ENCODE data around the gene POMT1. TPM values are rescaled to one million over a fixed set of nuclear protein-coding genes. Genes with fewer than 3 reads are reported as not detected.
"Not testable (repeated sequence)": the region's sequence is repeated elsewhere in the genome, so short reads cannot be mapped to it uniquely, and the experiment has no call there.

The POMT1 gene
- total RNA-seq, 1 donor from 2014 or later = 34.8 TPM

DNA sequence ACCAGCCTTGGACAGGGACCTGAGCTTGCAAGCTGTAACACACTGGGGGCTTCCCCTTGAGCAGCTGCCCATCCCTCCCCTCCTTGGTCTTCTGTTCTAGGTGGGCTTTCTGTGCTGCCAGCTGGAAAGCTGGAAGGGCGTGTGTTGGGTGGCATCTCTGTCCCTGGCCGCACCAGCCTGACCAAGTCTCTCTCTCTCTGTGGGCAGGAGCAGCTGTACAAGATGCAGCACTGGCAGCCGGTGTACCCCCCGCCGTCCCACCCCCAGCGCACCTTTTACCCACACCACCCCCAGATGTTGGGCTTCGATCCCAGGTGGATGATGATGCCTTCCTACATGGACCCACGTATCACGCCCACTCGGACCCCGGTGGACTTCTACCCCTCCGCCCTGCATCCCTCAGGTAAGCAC lies 32.1 kb upstream of the POMT1 start:
- Mint-ChIP-seq H3K36me3 (ENCODE audit: low read depth, unreplicated experiment) (peaks cover 25% of the 10 kb centered on the region), H3K4me3 (ENCODE audit: unreplicated experiment) (no peak overlapping the region), H3K27ac (ENCODE audit: unreplicated experiment) (no peak overlapping the region), H3K27me3 (ENCODE audit: low read depth, unreplicated experiment) (no peaks in the 10 kb centered on the region), H3K9me3 (ENCODE audit: unreplicated experiment) (peaks cover 2% of the 10 kb centered on the region), H3K4me1 (ENCODE audit: low read depth, unreplicated experiment) (no peaks in the 10 kb centered on the region)
- H3K4me1 ChIP-seq (ENCODE audit: insufficient read depth, low read length) = no peaks in the 10 kb centered on the region
- DNase-seq (ENCODE audit: low read depth) (no peak), FAIRE-seq (no peak)
- H3K9ac ChIP-seq (ENCODE audit: low read length) = no peak overlapping the region
- H3K9me3 ChIP-seq (ENCODE audit: insufficient read depth, low read depth, low read length) = no peaks in the 10 kb centered on the region
- H3K79me2 ChIP-seq (ENCODE audit: insufficient read depth, low read length) = peaks cover 81% of the 10 kb centered on the region
- peaks cover 85% of the 10 kb centered on the region for H4K20me1 ChIP-seq (ENCODE audit: insufficient read depth, low read length)
- H3K27ac ChIP-seq (ENCODE audit: low read depth, low read length) = no peak overlapping the region
- H3K4me3 ChIP-seq (ENCODE audit: insufficient read depth, low read depth, low read length) = no peak overlapping the region
- H2AFZ ChIP-seq (ENCODE audit: low read depth, low read length) = no peak overlapping the region
- TF ChIP-seq EZH2 (IDR thresholded peaks at IDR 0.05; ENCODE audit: insufficient read depth, low read length) = no peak
- TF ChIP-seq, protein P1, sequence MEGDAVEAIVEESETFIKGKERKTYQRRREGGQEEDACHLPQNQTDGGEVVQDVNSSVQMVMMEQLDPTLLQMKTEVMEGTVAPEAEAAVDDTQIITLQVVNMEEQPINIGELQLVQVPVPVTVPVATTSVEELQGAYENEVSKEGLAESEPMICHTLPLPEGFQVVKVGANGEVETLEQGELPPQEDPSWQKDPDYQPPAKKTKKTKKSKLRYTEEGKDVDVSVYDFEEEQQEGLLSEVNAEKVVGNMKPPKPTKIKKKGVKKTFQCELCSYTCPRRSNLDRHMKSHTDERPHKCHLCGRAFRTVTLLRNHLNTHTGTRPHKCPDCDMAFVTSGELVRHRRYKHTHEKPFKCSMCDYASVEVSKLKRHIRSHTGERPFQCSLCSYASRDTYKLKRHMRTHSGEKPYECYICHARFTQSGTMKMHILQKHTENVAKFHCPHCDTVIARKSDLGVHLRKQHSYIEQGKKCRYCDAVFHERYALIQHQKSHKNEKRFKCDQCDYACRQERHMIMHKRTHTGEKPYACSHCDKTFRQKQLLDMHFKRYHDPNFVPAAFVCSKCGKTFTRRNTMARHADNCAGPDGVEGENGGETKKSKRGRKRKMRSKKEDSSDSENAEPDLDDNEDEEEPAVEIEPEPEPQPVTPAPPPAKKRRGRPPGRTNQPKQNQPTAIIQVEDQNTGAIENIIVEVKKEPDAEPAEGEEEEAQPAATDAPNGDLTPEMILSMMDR (IDR thresholded peaks at IDR 0.05; ENCODE audit: insufficient read depth, low read depth, low read length) = no peak
- H3K4me2 ChIP-seq (ENCODE audit: low read length) = no peak overlapping the region
- H3K36me3 ChIP-seq (ENCODE audit: insufficient read depth, low read length) = peaks cover 53% of the 10 kb centered on the region
- H3K27me3 ChIP-seq (ENCODE audit: insufficient read depth, low read length) = no peaks in the 10 kb centered on the region

DNA sequence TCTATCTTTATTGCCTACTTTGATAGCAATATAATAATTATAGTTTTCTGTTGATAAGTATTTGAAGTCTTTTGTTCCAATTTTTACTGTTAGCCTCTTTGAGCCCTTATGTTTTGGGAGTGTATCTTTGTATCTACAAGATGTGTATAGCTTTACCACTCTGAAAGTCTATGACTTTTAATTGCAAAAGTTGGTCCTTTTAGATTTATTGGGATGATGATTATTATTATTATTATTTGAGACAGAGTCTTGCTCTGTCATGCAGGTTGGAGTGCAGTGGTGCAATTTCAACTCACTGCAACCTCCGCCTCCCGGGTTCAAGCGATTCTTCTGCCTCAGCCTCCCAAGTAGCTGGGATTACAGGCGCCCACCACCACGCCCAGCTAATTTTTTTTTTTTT lies 30.6 kb upstream of the POMT1 start:
- not testable (repeated sequence) for H3K4me2 ChIP-seq (ENCODE audit: low read length); H3K27ac Mint-ChIP-seq (ENCODE audit: unreplicated experiment); H2AFZ ChIP-seq (ENCODE audit: low read depth, low read length); H3K27me3 Mint-ChIP-seq (ENCODE audit: low read depth, unreplicated experiment); FAIRE-seq; H3K9me3 Mint-ChIP-seq (ENCODE audit: unreplicated experiment); H3K27me3 ChIP-seq (ENCODE audit: insufficient read depth, low read length); H3K4me3 ChIP-seq (ENCODE audit: insufficient read depth, low read depth, low read length); H3K27ac ChIP-seq (ENCODE audit: low read depth, low read length); DNase-seq (ENCODE audit: low read depth); H3K9ac ChIP-seq (ENCODE audit: low read length); H3K4me1 Mint-ChIP-seq (ENCODE audit: low read depth, unreplicated experiment); H3K4me3 Mint-ChIP-seq (ENCODE audit: unreplicated experiment); H3K4me1 ChIP-seq (ENCODE audit: insufficient read depth, low read length); H3K9me3 ChIP-seq (ENCODE audit: insufficient read depth, low read depth, low read length)
- peaks cover 86% of the 10 kb centered on the region for H3K79me2 ChIP-seq (ENCODE audit: insufficient read depth, low read length)
- peaks cover 90% of the 10 kb centered on the region for H4K20me1 ChIP-seq (ENCODE audit: insufficient read depth, low read length)
- H3K36me3 ChIP-seq (ENCODE audit: insufficient read depth, low read length) = peaks cover 54% of the 10 kb centered on the region
- peaks cover 22% of the 10 kb centered on the region for H3K36me3 Mint-ChIP-seq (ENCODE audit: low read depth, unreplicated experiment)

DNA sequence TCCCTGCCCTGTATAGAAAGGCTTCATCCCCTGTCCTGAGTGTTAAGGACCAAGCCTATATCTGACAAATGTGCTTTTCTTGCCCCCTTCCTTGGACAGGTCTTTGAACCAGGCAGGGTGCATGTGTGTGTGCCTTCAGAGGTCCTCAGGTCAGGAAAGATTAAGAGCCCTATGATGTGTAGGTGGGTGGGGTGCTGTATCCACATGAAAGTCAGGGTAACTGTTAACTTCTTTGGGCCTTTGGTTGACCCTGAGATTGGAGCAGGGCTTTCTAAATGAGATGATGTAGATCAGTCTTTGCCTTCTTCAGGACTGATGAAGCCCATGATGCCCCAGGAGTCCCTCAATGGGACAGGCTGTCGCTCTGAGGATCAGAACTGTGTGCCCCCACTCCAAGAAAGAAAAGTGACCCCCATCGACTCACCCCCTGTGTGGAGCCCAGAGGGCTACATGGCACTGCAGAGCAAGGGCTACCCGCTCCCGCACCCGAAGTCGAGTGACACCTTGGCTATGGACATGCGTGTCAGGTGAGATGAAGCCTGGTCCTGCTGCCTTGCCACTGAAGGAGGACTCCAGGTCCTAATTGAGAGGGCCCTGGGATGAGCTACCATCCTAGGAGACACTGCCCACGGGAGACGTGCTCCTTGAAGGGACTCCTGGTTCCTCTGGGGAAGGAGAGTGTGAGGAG lies 29.4 kb upstream of the POMT1 start:
- no peak overlapping the region for H3K4me2 ChIP-seq (ENCODE audit: low read length)
- H3K4me1 ChIP-seq (ENCODE audit: insufficient read depth, low read length) = no peaks in the 10 kb centered on the region
- H3K27ac ChIP-seq (ENCODE audit: low read depth, low read length) = no peak overlapping the region
- peaks cover 54% of the 10 kb centered on the region for H3K36me3 ChIP-seq (ENCODE audit: insufficient read depth, low read length)
- H3K27ac Mint-ChIP-seq (ENCODE audit: unreplicated experiment) = no peak overlapping the region
- H4K20me1 ChIP-seq (ENCODE audit: insufficient read depth, low read length) = peaks cover 91% of the 10 kb centered on the region
- no peaks in the 10 kb centered on the region for H3K4me1 Mint-ChIP-seq (ENCODE audit: low read depth, unreplicated experiment)
- H3K79me2 ChIP-seq (ENCODE audit: insufficient read depth, low read length) = peaks cover 87% of the 10 kb centered on the region
- TF ChIP-seq, protein P1 (IDR thresholded peaks at IDR 0.05; ENCODE audit: insufficient read depth, low read depth, low read length) = no peak
- TF ChIP-seq EZH2 (IDR thresholded peaks at IDR 0.05; ENCODE audit: insufficient read depth, low read length) = no peak
- no peak for DNase-seq (ENCODE audit: low read depth)
- no peaks in the 10 kb centered on the region for H3K27me3 Mint-ChIP-seq (ENCODE audit: low read depth, unreplicated experiment)
- no peaks in the 10 kb centered on the region for H3K9me3 ChIP-seq (ENCODE audit: insufficient read depth, low read depth, low read length)
- no peak overlapping the region for H2AFZ ChIP-seq (ENCODE audit: low read depth, low read length)
- H3K36me3 Mint-ChIP-seq (ENCODE audit: low read depth, unreplicated experiment) = peaks cover 20% of the 10 kb centered on the region
- FAIRE-seq = no peak
- H3K27me3 ChIP-seq (ENCODE audit: insufficient read depth, low read length) = no peaks in the 10 kb centered on the region
- H3K4me3 ChIP-seq (ENCODE audit: insufficient read depth, low read depth, low read length) = no peak overlapping the region
- no peak overlapping the region for H3K4me3 Mint-ChIP-seq (ENCODE audit: unreplicated experiment)
- peaks cover 2% of the 10 kb centered on the region for H3K9me3 Mint-ChIP-seq (ENCODE audit: unreplicated experiment)
- no peak overlapping the region for H3K9ac ChIP-seq (ENCODE audit: low read length)
